Activated T-cell treated with anti-CD3 and anti-CD28 coated beads, Interleukin-2, amount 50 U/mL, for 4 hours (primary cell): ENCODE data around the gene NRIP2. TPM values are rescaled to one million over a fixed set of nuclear protein-coding genes. Genes with fewer than 3 reads are reported as not detected.

Source experiments
- ATAC-seq, 2 donors: fragments of 200-7000 bp; cut with Tn5 transposase; one replicate each; pipeline ENCODE4 v1.10.0; 2021
- DNase-seq: peaks from one replicate; pipeline ENCODE4 v3.0.0-alpha.2; 2020
- H3K27me3 Mint-ChIP-seq: one replicate; pipeline ENCODE4 v1.8.0; 2021; ENCODE audit warnings: low read depth, mixed read lengths
- H3K36me3 Mint-ChIP-seq: one replicate; pipeline ENCODE4 v1.8.0; 2022; ENCODE audit warnings: mixed read lengths; ENCODE audit not compliant: insufficient read depth
- H3K4me1 Mint-ChIP-seq: one replicate; pipeline ENCODE4 v1.8.0; 2021; ENCODE audit warnings: low read depth, mixed read lengths
- H3K4me3 Mint-ChIP-seq: one replicate; pipeline ENCODE4 v1.8.0; 2021; ENCODE audit warnings: mild to moderate bottlenecking, moderate library complexity, mixed read lengths
- H3K9me3 Mint-ChIP-seq: one replicate; pipeline ENCODE4 v1.8.0; 2021; ENCODE audit warnings: mixed read lengths
- total RNA-seq, 3 donors: library from RNA; stranded (reverse); gene quantifications; one replicate each; pipeline ENCODE4 v1.2.1, GENCODE V29; 2021

NRIP2 gene
- total RNA-seq, 3 donors from 2014 or later, result not detected

- Mint-ChIP-seq H3K4me1 (peaks cover 2% of the 10 kb centered on the region), H3K27me3 (no peaks in the 10 kb centered on the region), H3K36me3 (peaks cover 25% of the 10 kb centered on the region), H3K9me3 (no peaks in the 10 kb centered on the region), H3K4me3 (no peak overlapping the region)
- DNase-seq (no peak), ATAC-seq (no peak)
Observed at GRCh38 chr12:2832550-2833127, 2.2 kb downstream of the NRIP2 start.

- H3K27me3 Mint-ChIP-seq, result no peaks in the 10 kb centered on the region
- H3K4me3 Mint-ChIP-seq, result no peak overlapping the region
- peaks cover 40% of the 10 kb centered on the region for H3K36me3 Mint-ChIP-seq
- ATAC-seq (no peak), DNase-seq (no peak)
- H3K4me1 Mint-ChIP-seq, result no peaks in the 10 kb centered on the region
- H3K9me3 Mint-ChIP-seq, result no peaks in the 10 kb centered on the region
Observed at GRCh38 chr12:2829275-2829674, 5.6 kb downstream of the NRIP2 start.

DNA sequence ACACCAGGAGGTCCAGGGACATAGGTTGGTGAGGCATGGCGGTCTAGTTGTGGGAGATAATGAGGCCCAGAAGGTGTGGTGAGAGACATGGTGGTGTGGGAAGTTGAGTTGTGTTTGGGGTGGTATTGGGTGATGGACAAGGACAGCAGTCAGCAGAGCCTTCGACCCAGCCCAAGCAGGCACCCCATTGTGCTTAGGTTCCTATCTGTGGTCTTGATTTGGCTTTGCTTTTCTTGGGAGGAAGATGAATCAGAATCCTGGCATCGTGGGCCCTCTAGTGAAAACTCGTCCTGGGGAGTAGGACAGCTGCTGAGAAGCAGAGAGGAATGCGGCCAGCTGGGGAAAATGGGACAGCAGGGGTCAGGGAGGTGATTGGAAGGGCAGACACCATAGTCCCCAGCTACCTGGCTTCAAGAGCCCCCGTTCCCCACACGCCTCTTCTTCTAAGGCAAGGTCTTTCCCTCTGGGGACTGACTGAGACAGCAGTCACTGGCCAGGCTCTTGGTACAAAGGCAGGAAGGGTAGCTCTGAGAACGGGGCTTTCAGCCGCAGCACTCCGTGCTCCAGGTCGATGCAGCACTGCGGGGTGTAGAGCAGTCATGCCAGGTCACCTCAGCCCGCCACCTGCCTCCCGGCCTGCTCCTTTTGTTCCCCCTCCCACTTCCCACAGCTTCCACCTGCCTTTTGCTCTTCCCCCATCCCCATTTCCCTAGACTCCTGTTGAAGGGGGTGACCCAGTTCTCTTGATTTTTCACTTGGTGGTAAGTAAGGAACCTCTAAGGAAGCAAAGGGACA is 7.9 kb downstream of the NRIP2 start:
- DNase-seq, result no peak
- ATAC-seq, result no peak
- no peaks in the 10 kb centered on the region for H3K4me1 Mint-ChIP-seq
- H3K9me3 Mint-ChIP-seq, result no peaks in the 10 kb centered on the region
- peaks cover 58% of the 10 kb centered on the region for H3K36me3 Mint-ChIP-seq
- no peak overlapping the region for H3K4me3 Mint-ChIP-seq
- no peaks in the 10 kb centered on the region for H3K27me3 Mint-ChIP-seq

GRCh38 chr12:2826036-2826435 is 8.8 kb downstream of the NRIP2 start:
- Mint-ChIP-seq H3K4me1 (no peaks in the 10 kb centered on the region), H3K36me3 (peaks cover 55% of the 10 kb centered on the region), H3K4me3 (no peak overlapping the region), H3K27me3 (no peaks in the 10 kb centered on the region), H3K9me3 (no peaks in the 10 kb centered on the region)
- no peak for DNase-seq
- ATAC-seq, result no peak

- Mint-ChIP-seq H3K27me3 (no peaks in the 10 kb centered on the region), H3K4me3 (no peak overlapping the region), H3K4me1 (no peaks in the 10 kb centered on the region), H3K9me3 (no peaks in the 10 kb centered on the region), H3K36me3 (peaks cover 55% of the 10 kb centered on the region)
- DNase-seq, result no peak
- no peak for ATAC-seq
Observed at GRCh38 chr12:2825132-2825531, 9.7 kb downstream of the NRIP2 start.

DNA sequence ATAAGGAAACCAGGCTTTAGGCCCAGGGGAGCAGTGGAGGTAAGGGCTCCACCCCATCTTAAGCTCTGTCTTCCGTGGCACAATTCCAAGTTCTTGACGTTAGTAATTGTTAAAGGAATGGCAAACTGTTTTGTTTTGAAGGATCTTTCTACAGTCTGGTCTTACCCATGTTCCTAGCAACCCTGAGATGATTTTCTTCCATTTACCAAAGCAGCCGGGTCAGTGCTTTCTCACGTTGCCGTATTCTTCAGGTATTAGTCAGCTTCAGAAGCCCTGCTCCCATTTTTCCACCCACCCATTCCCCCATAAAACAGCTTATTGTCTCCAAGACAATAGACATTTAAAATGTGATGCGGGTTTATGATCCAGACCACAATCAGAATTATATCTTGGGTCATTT is 10.3 kb downstream of the NRIP2 start:
- peaks cover 61% of the 10 kb centered on the region for H3K36me3 Mint-ChIP-seq
- H3K4me1 Mint-ChIP-seq, result no peaks in the 10 kb centered on the region
- no peak for DNase-seq
- ATAC-seq, result no peak
- no peak overlapping the region for H3K4me3 Mint-ChIP-seq
- no peaks in the 10 kb centered on the region for H3K27me3 Mint-ChIP-seq
- H3K9me3 Mint-ChIP-seq, result no peaks in the 10 kb centered on the region

DNA sequence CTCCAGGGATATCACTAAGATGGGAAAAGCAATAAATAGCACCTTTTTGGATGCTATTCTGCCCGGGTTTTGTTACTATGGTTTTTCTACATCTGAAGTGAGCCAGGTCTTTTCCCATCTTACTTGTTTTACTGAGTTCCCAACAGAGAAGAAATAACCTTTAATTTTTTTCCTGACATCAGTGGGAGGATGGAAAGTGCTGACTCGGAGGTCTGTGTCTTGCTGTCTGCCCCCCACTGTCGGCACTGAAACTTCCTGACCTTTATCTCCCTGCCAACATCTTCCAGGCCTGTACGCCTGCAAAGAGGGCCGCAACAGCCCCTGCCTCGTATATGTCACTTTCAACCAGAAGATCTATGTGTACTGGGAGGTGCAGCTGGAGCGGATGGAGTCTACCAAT is 11.4 kb downstream of the NRIP2 start:
- H3K9me3 Mint-ChIP-seq, result no peaks in the 10 kb centered on the region
- H3K4me3 Mint-ChIP-seq, result no peak overlapping the region
- DNase-seq (no peak), ATAC-seq (no peak)
- H3K36me3 Mint-ChIP-seq, result peaks cover 57% of the 10 kb centered on the region
- H3K4me1 Mint-ChIP-seq, result no peaks in the 10 kb centered on the region
- no peaks in the 10 kb centered on the region for H3K27me3 Mint-ChIP-seq

DNA sequence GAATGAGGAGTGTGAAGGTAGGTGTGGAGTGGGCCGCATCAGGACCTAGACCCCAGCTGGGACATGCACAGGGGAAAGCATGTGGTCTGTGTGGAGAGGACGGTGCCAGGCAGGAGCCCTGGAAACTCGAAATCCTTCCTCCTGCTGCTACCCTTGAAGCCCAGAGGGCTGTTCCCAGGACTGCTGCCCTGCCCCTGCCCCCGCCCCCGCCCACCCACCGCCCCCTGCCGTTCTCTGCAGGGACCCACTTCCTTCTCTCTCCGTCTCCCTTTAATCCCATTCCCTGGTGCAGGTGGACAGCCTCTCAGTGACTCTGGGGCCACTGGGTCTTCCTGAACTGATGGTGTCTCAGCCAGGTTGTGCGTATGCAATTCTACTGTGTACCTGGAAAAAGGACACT is 14.4 kb downstream of the NRIP2 start:
- Mint-ChIP-seq H3K9me3 (no peaks in the 10 kb centered on the region), H3K4me1 (peaks cover 4% of the 10 kb centered on the region), H3K4me3 (no peak overlapping the region), H3K36me3 (peaks cover 55% of the 10 kb centered on the region), H3K27me3 (no peaks in the 10 kb centered on the region)
- ATAC-seq, result no peak
- DNase-seq, result no peak

- Mint-ChIP-seq H3K36me3 (peaks cover 49% of the 10 kb centered on the region), H3K4me3 (no peak overlapping the region), H3K4me1 (peaks cover 8% of the 10 kb centered on the region), H3K9me3 (no peaks in the 10 kb centered on the region), H3K27me3 (no peaks in the 10 kb centered on the region)
- DNase-seq (no peak), ATAC-seq (no peak)
Observed at GRCh38 chr12:2819810-2820209, 15.0 kb downstream of the NRIP2 start.

DNA sequence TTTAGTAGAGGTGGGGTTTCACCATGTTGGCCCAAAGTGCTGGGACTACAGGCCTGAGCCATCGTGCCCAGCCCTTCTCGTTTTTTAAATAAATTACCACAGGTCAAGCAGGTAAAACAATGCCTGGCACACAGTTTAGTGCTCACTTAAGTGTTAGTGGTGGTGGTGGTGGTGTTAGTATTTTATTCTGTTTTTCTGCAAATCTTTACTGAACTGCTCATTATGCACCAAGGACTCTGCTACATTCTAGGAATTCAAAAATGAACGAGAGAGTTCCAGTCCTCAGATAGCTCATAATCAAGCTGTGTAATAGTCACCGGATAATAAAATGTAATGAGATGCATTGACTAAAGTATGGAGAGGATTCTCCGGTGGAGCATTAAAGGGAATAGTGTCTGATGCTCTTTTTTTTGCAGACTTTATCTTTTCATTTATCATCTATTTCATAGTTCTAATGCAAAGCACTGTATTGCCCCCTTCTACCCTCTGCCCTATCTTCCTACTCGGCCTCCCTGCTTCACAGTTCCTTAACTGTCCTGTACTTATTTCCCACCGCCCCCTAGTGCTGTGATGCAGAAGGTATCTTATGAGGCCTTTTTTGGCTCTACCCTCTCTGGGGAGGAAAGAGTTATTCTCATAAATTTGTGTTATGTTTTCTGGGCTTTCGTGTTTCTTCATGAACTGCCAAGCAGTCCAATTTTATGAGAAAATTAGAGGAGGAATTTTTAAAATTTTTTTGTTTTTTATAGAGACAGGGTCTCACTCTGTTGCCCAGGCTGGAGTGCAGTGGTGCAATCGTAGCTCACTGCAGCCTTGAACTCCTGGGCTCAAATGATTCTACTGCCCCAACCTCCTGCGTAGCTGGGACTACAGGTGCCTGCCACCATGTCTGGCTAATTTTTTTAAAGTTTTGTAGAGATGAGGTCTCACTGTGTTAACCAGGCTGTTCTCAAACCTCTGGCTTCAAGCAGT is 21.3 kb downstream of the NRIP2 start:
- H3K4me1 Mint-ChIP-seq, result peaks cover 28% of the 10 kb centered on the region
- peaks cover 13% of the 10 kb centered on the region for H3K36me3 Mint-ChIP-seq
- ATAC-seq, result peak; percentile 18 to 29

DNA sequence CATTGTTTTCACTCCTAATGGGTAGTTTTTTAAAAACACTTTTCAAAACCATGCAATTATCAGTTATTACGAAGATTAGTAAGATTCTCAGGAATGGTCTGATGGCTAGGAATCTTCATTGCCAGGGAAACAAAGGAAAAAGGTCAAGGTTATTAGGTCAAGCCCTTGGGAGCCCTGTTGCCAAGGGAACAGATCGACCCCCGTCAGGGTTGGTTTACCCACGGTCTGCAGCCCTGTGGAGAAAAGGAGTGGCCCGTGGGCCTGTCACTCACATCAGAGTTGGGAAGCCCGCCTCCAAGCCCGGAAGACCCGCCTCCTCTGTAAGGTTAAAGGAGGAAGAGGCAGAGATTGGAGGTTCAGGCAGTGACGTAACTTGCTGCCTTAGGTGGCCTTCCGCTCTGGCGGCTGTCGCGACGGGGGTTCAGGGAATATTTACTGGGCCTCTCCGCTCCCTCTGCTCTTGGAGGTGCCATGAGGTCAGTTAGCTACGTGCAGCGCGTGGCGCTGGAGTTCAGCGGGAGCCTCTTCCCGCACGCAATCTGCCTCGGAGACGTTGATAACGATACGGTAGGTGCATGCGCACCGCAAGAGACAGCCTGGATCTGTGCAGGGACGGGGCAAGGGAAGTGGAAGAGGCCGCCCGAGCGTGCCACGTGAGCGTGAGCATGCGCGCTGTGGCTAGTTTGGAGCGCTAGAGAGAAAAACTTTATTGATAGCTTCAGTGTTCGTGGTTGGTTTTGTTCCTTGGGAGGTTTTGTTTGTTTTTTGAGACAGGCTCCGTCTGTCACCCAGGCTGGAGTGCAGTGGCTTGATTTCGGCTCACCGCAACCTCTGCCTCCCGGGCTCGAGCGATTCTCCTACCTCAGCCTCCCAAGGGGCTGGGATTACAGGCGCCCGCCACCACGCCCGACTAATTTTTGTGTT is 22.3 kb downstream of the NRIP2 start, which contains the start of gene ITFG2:
TSS of gene ITFG2 (plus strand) at position 379 of the 924 bp plus-strand sequence. CDS start at position 472, 93 bp downstream.
- Mint-ChIP-seq H3K27me3 (no peaks in the 10 kb centered on the region), H3K4me1 (peaks cover 28% of the 10 kb centered on the region), H3K4me3 (peak within 1 kb of the TSS; percentile 100), H3K9me3 (no peaks in the 10 kb centered on the region), H3K36me3 (peaks cover 4% of the 10 kb centered on the region)
- DNase-seq, result peak; percentile 93
- ATAC-seq, result peak; percentile 98

More for the DNA sequence above, 21.3 kb downstream of the NRIP2 start:
- Mint-ChIP-seq H3K9me3 (no peaks in the 10 kb centered on the region), H3K27me3 (no peaks in the 10 kb centered on the region), H3K4me3 (peak overlapping the region; percentile 100)
- peak; percentile 31 for DNase-seq

GRCh38 chr12:2811801-2812200 is 23.0 kb downstream of the NRIP2 start:
- no peak for ATAC-seq

GRCh38 chr12:2806700-2807099 is 28.1 kb downstream of the NRIP2 start:
- no peak for DNase-seq
- Mint-ChIP-seq H3K4me1 (peaks cover 4% of the 10 kb centered on the region), H3K9me3 (no peaks in the 10 kb centered on the region), H3K27me3 (no peaks in the 10 kb centered on the region), H3K36me3 (peaks cover 25% of the 10 kb centered on the region), H3K4me3 (no peak overlapping the region)
- no peak for ATAC-seq

More at GRCh38 chr12:2811801-2812200, 23.0 kb downstream of the NRIP2 start:
- H3K9me3 Mint-ChIP-seq, result no peaks in the 10 kb centered on the region
- peak overlapping the region; percentile 100 for H3K4me3 Mint-ChIP-seq
- peaks cover 28% of the 10 kb centered on the region for H3K4me1 Mint-ChIP-seq
- H3K27me3 Mint-ChIP-seq, result no peaks in the 10 kb centered on the region
- no peak for DNase-seq
- peaks cover 5% of the 10 kb centered on the region for H3K36me3 Mint-ChIP-seq
